ENCODE measurements around the gene BANF1.

Gene BANF1

GRCh38 chr11:66001942-66002647 is at the start of gene BANF1, which contains the start of gene EIF1AD:
Gene BANF1 (plus strand): TSS chr11:66002503. CDS start chr11:66003251, 748 bp downstream.
Gene EIF1AD (minus strand): TSS chr11:66002157. CDS start chr11:66000389, 1,768 bp downstream.
- DNase-seq (ENCODE audit: low read depth in 4 of 4, low spot score in 1 of 4), result peak; percentile 76 to 89 (median 83)

- no peak for DNase-seq (ENCODE audit: low read depth in 4 of 4, low spot score in 1 of 4)
Observed at GRCh38 chr11:65953471-65953870, 48.8 kb upstream of the BANF1 start.

- no peak for DNase-seq (ENCODE audit: low read depth in 4 of 4, low spot score in 1 of 4)
Observed at GRCh38 chr11:65954771-65955170, 47.5 kb upstream of the BANF1 start.

DNA sequence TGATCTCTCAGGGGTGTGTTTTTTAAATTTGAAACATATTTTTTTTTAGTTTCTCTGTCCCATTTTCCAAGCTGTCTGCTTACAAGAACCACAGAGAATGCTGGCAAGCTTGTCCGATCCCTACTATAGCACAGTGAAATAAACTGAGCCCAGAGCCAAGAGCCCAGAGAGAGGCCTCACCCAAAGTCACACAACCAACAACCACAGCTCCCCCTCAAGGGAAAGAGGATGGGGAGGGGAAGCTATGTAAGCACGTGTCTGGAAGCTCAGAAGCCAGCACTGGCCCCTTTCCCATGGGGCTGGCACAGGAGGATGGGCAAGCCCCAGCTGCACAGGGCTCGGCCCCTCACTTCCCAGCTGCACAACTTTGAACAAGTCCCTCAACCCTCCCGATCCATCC is 44.0 kb upstream of the BANF1 start:
- DNase-seq (ENCODE audit: low read depth in 4 of 4, low spot score in 1 of 4), result no peak

DNA sequence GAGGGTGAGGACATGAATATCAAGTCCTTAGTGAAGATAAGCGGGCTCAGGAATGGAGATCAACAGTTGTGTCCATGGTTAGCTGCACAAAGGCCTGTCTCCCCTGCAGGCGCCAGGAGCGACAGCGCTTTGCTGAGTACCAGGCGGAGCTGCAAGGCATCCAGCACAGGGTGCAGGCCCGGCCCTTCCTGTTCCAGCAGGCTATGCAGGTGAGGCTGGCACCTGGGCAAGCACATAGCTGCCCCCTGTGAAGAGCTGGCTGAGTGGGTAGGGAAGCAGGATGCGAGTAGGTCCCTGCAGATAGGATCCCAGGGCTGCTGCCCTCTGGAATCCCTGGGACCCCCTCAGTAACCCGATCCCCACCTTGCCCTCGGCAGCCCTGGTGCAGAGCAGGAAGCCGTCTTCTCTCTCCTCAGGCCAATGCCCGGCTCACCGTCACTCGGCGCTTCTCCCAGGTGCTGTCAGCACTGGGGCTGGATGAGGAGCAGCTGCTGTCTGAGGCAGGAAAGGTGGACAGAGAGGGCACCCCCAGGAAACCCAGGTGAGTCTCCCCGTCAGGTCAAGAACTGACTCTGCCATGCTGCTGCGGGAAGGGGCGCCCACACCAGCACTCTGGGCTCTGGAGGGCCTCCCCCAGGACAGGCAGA is 43.4 kb upstream of the BANF1 start:
- no peak for DNase-seq (ENCODE audit: low read depth in 4 of 4, low spot score in 1 of 4)

DNA sequence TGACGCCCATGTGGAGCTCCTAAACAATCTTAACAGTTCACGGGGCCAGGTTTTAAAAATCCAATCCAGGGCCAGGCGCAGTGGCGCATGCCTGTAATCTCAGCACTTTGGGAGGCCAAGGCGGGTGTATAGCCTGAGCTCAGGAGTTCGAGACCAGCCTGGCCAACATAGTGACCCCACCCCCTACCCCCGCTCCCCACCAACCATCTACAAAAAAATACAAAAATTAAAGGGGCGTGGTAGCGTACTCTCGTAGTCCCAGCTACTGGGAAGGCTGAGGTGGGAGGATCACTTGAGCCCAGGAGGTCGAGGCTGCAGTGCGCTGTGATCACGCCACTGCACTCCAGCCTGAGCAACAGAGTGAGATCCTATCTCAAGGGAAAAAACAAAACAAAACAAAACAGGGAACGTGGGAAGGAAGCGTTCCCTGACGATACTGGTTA is 41.5 kb upstream of the BANF1 start:
- DNase-seq (ENCODE audit: low read depth in 4 of 4, low spot score in 1 of 4), result no peak

GRCh38 chr11:65961267-65962140 is 40.8 kb upstream of the BANF1 start, which contains the start of gene SART1:
Gene SART1 (plus strand): TSS chr11:65961734. CDS start chr11:65961781, 47 bp downstream.
- DNase-seq (ENCODE audit: low read depth in 4 of 4, low spot score in 1 of 4), result peak; percentile 84 to 95 (median 90)

DNA sequence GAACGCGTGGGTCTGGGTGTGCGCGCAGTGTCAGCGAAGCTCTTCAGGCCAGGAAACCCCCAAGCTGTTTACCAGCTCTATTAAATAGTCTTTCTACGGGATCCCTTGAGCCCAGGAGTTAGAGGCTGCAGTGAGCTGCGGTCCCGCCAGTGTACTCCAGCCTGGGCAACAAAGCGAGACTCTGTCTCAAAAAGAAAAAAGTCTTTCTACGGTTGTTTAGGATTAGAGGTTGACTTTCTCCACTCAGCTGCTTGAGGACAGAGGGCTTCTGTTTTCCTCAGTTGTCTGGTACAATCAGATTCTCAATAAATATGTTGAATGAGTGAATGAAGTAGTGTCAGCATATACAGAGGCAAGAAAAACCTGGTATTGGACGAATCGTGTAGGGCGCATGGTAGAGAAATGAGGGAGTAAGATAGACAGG is 40.1 kb upstream of the BANF1 start:
- no peak for DNase-seq (ENCODE audit: low read depth in 4 of 4, low spot score in 1 of 4)

- no peak for DNase-seq (ENCODE audit: low read depth in 4 of 4, low spot score in 1 of 4)
Observed at GRCh38 chr11:65964906-65965305, 37.4 kb upstream of the BANF1 start.

GRCh38 chr11:65965986-65966762 is 36.1 kb upstream of the BANF1 start:
- no peak for DNase-seq (ENCODE audit: low read depth in 4 of 4, low spot score in 1 of 4)

DNA sequence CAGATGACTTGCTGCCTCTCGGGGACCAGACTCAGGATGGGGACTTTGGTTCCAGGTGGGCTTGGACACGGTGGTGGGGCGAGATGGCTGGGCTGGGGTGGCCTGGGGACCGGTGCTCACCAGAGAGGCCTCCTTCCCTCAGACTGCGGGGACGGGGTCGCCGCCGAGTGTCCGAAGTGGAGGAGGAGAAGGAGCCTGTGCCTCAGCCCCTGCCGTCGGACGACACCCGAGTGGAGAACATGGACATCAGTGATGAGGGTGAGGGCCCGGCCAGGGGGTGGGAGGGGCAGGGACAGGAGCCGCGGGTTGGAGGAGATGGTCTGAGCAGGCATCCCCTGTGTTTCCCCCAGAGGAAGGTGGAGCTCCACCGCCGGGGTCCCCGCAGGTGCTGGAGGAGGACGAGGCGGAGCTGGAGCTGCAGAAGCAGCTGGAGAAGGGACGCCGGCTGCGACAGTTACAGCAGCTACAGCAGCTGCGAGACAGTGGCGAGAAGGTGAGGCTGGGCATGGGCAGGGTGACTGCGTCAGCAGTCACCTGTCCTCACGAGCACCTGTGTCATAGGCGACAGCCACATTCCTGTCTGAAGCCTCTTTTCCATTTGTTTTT is 34.9 kb upstream of the BANF1 start:
- no peak for DNase-seq (ENCODE audit: low read depth in 4 of 4, low spot score in 1 of 4)

DNA sequence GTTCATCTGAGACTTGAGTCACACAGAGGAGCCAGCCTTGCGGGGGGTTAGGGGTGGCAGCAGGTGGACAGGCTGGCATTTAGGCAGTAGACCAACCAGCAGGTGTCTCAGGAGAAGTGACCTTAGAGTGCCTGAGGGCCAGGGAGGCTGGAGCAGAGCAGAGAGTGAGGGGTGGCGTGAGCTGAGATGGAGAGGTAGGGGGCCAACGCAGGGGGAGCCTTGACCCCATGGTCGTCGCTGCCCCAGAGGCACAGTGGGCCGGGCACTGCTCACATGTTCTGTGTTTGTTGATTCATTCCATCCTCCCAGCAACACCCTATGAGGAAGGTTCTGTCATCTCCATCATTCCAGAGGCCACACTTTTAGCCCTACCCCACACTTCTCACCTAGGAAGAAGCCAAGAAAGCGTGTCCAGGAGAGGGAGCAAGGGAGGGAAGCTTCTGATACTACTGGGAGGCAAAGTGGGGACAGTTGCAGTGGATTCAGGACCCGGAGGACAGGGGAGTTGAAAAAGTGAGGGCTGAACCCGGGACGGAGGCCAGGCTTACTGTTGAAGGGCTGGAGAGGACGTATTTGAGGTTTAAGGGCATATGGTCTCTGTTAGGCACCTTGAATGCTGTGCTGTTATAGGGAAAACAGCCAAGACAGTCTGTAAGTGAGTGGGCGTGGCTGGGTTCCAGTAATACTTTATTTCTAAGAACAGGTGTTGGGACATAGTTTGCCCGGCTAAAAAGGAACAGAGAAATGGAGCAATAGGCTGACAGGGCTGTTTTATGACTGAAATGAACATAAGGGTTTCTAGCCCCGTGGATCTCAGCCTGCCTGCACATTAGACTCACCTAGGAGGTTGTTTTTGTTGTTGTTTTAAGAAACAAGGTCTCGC is 33.5 kb upstream of the BANF1 start:
- DNase-seq (ENCODE audit: low read depth in 4 of 4, low spot score in 1 of 4), result no peak

DNA sequence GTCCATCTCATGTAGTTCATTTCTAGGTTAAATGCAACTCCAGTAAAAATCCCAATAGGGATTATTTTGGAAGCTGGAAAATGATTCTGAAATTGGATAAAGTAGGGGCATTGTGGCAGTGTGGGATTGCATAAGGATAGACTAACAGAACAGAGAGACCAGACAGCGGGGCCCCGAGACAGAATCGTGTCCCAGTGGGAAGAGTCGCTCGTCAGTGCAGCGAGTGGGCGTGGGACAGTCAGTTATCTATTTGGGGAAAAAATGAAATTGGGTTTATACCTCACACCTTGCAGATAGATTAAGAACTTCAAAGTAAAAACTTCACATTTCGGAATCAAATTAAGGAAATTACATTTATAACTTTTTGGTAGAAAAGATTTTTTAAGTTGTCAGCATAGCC is 30.2 kb upstream of the BANF1 start:
- DNase-seq (ENCODE audit: low read depth in 4 of 4, low spot score in 1 of 4), result no peak

GRCh38 chr11:65973439-65974110 is 28.7 kb upstream of the BANF1 start:
- no peak for DNase-seq (ENCODE audit: low read depth in 4 of 4, low spot score in 1 of 4)

DNA sequence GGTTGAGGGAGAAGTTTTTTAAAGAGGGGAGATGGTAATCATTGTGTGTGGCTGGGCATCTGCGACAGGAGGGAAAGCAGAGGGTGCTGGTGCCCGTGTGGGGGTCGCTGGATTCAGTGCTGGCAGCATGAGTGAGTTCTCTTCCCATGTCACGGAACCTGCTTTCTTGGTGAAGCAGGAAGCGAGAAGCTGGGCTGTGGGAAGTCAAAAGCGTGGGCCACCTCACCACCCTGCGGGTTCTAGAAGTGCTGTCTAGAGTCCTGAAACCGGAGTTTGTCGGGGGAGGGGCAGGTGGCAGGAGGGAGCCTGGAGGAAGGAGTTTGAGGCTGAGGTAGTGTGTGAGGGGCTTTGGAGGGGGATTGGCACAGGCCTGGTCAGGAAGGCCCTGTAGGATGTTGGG is 26.5 kb upstream of the BANF1 start:
- DNase-seq (ENCODE audit: low read depth in 4 of 4, low spot score in 1 of 4), result no peak

DNA sequence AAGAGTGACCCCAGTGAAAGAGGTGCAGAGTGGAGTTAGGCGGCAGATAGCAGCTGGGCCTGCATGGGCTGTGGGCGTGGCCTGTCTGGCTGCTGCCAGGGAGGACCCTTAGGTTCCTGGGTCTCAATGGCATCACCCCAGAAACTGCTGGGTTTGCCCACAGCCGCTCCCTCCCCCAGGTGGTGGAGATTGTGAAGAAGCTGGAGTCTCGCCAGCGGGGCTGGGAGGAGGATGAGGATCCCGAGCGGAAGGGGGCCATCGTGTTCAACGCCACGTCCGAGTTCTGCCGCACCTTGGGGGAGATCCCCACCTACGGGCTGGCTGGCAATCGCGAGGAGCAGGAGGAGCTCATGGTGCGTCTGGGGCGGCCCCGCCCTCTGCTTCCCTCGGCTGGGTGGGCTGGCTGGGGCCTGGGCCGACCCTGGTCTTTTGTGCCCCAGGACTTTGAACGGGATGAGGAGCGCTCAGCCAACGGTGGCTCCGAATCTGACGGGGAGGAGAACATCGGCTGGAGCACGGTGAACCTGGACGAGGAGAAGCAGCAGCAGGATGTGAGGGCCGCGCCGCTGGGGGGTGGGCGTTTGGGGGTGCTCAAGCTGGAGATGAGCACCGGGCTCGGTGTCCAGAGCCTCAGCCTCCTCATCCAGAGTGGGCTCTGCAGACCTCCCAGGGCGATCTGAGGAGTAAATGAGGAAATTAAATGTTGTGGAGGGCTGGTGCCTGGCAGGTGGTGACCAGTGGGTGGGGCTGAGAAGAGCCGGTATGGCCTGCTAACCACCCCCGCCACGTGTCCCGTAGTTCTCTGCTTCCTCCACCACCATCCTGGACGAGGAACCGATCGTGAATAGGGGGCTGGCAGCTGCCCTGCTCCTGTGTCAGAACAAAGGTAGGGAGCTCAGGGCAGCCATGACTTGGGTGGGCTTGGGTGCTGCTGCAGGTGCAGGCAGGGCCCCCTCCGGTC is 25.8 kb upstream of the BANF1 start:
- DNase-seq (ENCODE audit: low read depth in 4 of 4, low spot score in 1 of 4), result no peak

DNA sequence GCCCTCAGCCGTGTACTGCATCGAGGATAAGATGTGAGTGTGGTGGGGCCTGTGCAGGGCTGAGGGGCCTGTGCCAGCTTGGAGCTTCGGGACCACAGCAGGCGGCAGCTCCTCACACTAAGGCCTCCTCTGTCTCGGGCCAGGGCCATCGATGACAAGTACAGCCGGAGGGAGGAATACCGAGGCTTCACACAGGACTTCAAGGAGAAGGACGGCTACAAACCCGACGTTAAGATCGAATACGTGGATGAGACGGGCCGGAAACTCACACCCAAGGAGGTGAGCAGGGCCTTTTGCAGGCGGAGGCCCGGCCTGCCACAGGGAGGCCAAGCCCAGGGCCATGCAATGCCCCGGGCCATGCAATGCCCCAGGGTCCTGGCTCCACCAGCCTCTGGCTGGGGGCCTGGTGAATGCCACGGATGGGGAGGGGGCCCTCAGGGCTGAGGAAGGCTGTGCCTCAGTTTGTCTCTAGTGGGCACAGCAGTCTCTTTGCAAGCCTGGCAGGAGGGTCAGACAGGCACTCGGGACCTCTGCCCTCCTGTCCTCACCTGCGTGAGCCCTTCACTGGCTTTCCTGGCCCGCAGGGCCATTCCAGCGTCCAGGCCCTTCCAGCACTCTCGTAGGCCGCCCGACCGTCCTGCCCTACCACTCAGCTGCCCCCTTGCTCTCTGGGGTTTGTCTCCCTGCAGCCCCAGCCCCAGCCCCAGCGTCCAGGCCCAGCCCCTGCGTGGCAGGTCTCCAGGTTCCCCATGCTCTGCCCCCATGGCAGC is 24.5 kb upstream of the BANF1 start:
- no peak for DNase-seq (ENCODE audit: low read depth in 4 of 4, low spot score in 1 of 4)
